K562 (cell line): ENCODE data around the gene SLC16A1. TPM values are rescaled to one million over a fixed set of nuclear protein-coding genes. Genes with fewer than 3 reads are reported as not detected.
A peak's percentile ranks its signal among the peaks of the same experiment; 100 is the strongest.

ENCODE experiments used
- CAMTA2 ChIP-seq: fragments of 250-450 bp; sonication (Bioruptor Pico); conservative IDR thresholded peaks from 2 replicates; pipeline ENCODE4 v1.5.1; 2022
- DPF2 ChIP-seq: fragments of 450-650 bp; IDR thresholded peaks from 2 replicates; pipeline ENCODE4 v1.6.1; 2016
- ERF ChIP-seq: fragments of 450-650 bp; formaldehyde crosslinking; IDR thresholded peaks from 2 replicates; pipeline ENCODE4 v1.4.0; 2020; ENCODE audit warnings: mild to moderate bottlenecking, mixed read lengths
- HNRNPL ChIP-seq: fragments of 200-400 bp; formaldehyde crosslinking; IDR thresholded peaks from 2 replicates; pipeline ENCODE4 v1.6.1; 2017; ENCODE audit warnings: low read depth, mild to moderate bottlenecking, low read length
- RAD51 ChIP-seq: fragments of 450-650 bp; IDR thresholded peaks from 2 replicates; pipeline ENCODE4 v1.7.1; 2016; ENCODE audit warnings: low read depth, mild to moderate bottlenecking, borderline replicate concordance
- RB1 ChIP-seq: fragments of 450-650 bp; IDR thresholded peaks from 2 replicates; pipeline ENCODE4 v1.6.1; 2017; ENCODE audit warnings: low read depth, mild to moderate bottlenecking
- SMARCB1 ChIP-seq: IDR thresholded peaks from 2 replicates; pipeline ENCODE4 v1.6.1; 2011; ENCODE audit warnings: improper control_type of control experiment, low read depth; ENCODE audit not compliant: insufficient read length
- ZFP1 ChIP-seq: fragments of 450-650 bp; formaldehyde crosslinking; IDR thresholded peaks from 2 replicates; pipeline ENCODE4 v1.4.0; 2020; ENCODE audit warnings: mild to moderate bottlenecking, mixed read lengths
- ZNF24 ChIP-seq: fragments of 450-650 bp; IDR thresholded peaks from 2 replicates; pipeline ENCODE4 v1.6.1; 2016
- ZNF507 ChIP-seq: conservative IDR thresholded peaks from 2 replicates; pipeline ENCODE4 v1.6.1; 2017; ENCODE audit warnings: missing genetic modification characterization, missing compliant biosample characterization
- ZNF79 ChIP-seq: fragments of 250-450 bp; sonication (Bioruptor Pico); IDR thresholded peaks from 2 replicates; pipeline ENCODE4 v1.4.0; 2020; ENCODE audit warnings: low read depth, mild to moderate bottlenecking, moderate library complexity
- polyA plus RNA-seq, 8 experiments: library from polyadenylated mRNA; depleted of rRNA in 4 of 8; stranded (reverse) in 5 of 8; unstranded in 3 of 8; fragments of >200 nt; fragmentation: Nextera tagmentation in 2 of 8; fragmentation: Illumina TruSeq in 1 of 8; extraction: Ambion mirVana in 2 of 8; extraction: Trizol in 1 of 8; gene quantifications; 2 replicates each; pipeline versions ENCODE4 v1.2.1 to v1.2.3, GENCODE V29; 2011 to 2014; ENCODE audit warnings: inconsistent platforms in 1 of 8, missing spikeins in 1 of 8
- total RNA-seq, 7 experiments: library from RNA; depleted of rRNA in 6 of 7; stranded (reverse); fragments of >200 nt in 6 of 7; fragmentation: Illumina TruSeq in 2 of 7; extraction: Trizol in 2 of 7; gene quantifications; 2 replicates each; pipeline versions ENCODE4 v1.2.1 to v1.2.3, GENCODE V29; 2011 to 2021; ENCODE audit warnings: low replicate concordance in 1 of 7
- TF ChIP-seq, protein P1 (sequence below): fragments of 150-350 bp; conservative IDR thresholded peaks from 2 replicates; pipeline ENCODE4 v1.6.1; 2014; ENCODE audit warnings: low read length
- TF ChIP-seq, protein P2 (sequence below), 2 experiments: fragments of 450-650 bp; conservative IDR thresholded peaks; 2 replicates each; pipeline ENCODE4 v1.6.1; 2017; ENCODE audit warnings: mild to moderate bottlenecking in 2 of 2, moderate library complexity in 2 of 2
- TF ChIP-seq, protein P3 (sequence below): fragments of 250-450 bp; sonication (Bioruptor Pico); IDR thresholded peaks from 2 replicates; pipeline ENCODE4 v1.8.0; 2021; ENCODE audit warnings: mild to moderate bottlenecking, moderate library complexity
- TF ChIP-seq, protein P4 (sequence below): IDR thresholded peaks from 2 replicates; pipeline ENCODE4 v1.6.1; 2011; ENCODE audit not compliant: insufficient read length; ENCODE audit errors: extremely low read depth
- TF ChIP-seq, protein P5 (sequence below): fragments of 250-450 bp; sonication (Bioruptor Pico); IDR thresholded peaks from 2 replicates; pipeline ENCODE4 v1.5.1; 2021; ENCODE audit warnings: mild to moderate bottlenecking
- TF ChIP-seq, protein P6 (sequence below): fragments of 250-450 bp; sonication (Bioruptor Pico); IDR thresholded peaks from 2 replicates; pipeline ENCODE4 v1.4.0; 2020; ENCODE audit warnings: borderline replicate concordance
- TF ChIP-seq, protein P7 (sequence below): fragments of 450-650 bp; formaldehyde crosslinking; conservative IDR thresholded peaks from 2 replicates; pipeline ENCODE4 v1.4.0; 2022; ENCODE audit warnings: mild to moderate bottlenecking, missing genetic modification characterization

The SLC16A1 gene
- total and polyA plus RNA-seq, 9 of the 15 experiments (the other 6 are each of a cell fraction or from before 2014, with no cell fraction given): 73.1 to 244 (median 117) TPM

DNA sequence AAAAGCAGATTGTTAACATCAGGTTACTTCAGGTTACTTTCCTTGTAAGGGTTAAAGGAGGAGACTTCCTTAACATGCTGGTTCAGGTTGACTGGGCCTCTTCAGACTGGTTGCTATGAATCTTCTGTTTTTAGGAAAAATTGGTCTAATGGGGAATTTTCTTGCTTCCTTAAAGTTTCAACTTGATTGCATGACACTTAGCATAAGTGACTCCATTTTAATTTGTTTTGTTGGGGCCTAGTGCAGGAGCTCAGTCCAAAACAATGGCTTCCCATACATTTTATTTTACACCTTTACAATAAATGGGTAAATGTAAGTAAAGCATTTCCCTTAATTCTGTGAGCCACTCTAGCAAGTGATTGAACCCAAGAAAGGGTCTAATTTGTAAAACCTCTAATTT lies 53.8 kb downstream of the SLC16A1 start (continued):
- TF ChIP-seq, protein P1, sequence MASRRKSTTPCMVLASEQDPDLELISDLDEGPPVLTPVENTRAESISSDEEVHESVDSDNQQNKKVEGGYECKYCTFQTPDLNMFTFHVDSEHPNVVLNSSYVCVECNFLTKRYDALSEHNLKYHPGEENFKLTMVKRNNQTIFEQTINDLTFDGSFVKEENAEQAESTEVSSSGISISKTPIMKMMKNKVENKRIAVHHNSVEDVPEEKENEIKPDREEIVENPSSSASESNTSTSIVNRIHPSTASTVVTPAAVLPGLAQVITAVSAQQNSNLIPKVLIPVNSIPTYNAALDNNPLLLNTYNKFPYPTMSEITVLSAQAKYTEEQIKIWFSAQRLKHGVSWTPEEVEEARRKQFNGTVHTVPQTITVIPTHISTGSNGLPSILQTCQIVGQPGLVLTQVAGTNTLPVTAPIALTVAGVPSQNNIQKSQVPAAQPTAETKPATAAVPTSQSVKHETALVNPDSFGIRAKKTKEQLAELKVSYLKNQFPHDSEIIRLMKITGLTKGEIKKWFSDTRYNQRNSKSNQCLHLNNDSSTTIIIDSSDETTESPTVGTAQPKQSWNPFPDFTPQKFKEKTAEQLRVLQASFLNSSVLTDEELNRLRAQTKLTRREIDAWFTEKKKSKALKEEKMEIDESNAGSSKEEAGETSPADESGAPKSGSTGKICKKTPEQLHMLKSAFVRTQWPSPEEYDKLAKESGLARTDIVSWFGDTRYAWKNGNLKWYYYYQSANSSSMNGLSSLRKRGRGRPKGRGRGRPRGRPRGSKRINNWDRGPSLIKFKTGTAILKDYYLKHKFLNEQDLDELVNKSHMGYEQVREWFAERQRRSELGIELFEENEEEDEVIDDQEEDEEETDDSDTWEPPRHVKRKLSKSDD: no peak
- TF ChIP-seq RAD51 (no peak), SMARCB1 (no peak), RB1 (no peak), ZFP1 (CRISPR knock-in tag) (0 out of 2 replicates have a peak, but pooled peaks have one; percentile 11), HNRNPL (no peak), ERF (CRISPR knock-in tag) (0 out of 2 replicates have a peak, but pooled peaks have one; percentile 55), ZNF507 (tag) (peak; percentile 9; the same call in 1 of the 2 replicates), DPF2 (no peak), CAMTA2 (CRISPR knock-in tag) (no peak), ZNF24 (no peak), ZNF79 (peak; percentile 84)
- TF ChIP-seq, protein P2, sequence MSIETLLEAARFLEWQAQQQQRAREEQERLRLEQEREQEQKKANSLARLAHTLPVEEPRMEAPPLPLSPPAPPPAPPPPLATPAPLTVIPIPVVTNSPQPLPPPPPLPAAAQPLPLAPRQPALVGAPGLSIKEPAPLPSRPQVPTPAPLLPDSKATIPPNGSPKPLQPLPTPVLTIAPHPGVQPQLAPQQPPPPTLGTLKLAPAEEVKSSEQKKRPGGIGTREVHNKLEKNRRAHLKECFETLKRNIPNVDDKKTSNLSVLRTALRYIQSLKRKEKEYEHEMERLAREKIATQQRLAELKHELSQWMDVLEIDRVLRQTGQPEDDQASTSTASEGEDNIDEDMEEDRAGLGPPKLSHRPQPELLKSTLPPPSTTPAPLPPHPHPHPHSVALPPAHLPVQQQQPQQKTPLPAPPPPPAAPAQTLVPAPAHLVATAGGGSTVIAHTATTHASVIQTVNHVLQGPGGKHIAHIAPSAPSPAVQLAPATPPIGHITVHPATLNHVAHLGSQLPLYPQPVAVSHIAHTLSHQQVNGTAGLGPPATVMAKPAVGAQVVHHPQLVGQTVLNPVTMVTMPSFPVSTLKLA (conservative IDR thresholded peaks at IDR 0.05): no peak
- TF ChIP-seq, protein P3, sequence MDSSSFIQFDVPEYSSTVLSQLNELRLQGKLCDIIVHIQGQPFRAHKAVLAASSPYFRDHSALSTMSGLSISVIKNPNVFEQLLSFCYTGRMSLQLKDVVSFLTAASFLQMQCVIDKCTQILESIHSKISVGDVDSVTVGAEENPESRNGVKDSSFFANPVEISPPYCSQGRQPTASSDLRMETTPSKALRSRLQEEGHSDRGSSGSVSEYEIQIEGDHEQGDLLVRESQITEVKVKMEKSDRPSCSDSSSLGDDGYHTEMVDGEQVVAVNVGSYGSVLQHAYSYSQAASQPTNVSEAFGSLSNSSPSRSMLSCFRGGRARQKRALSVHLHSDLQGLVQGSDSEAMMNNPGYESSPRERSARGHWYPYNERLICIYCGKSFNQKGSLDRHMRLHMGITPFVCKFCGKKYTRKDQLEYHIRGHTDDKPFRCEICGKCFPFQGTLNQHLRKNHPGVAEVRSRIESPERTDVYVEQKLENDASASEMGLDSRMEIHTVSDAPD: no peak
- TF ChIP-seq, protein P4, sequence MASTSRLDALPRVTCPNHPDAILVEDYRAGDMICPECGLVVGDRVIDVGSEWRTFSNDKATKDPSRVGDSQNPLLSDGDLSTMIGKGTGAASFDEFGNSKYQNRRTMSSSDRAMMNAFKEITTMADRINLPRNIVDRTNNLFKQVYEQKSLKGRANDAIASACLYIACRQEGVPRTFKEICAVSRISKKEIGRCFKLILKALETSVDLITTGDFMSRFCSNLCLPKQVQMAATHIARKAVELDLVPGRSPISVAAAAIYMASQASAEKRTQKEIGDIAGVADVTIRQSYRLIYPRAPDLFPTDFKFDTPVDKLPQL: no peak
- TF ChIP-seq, protein P5, sequence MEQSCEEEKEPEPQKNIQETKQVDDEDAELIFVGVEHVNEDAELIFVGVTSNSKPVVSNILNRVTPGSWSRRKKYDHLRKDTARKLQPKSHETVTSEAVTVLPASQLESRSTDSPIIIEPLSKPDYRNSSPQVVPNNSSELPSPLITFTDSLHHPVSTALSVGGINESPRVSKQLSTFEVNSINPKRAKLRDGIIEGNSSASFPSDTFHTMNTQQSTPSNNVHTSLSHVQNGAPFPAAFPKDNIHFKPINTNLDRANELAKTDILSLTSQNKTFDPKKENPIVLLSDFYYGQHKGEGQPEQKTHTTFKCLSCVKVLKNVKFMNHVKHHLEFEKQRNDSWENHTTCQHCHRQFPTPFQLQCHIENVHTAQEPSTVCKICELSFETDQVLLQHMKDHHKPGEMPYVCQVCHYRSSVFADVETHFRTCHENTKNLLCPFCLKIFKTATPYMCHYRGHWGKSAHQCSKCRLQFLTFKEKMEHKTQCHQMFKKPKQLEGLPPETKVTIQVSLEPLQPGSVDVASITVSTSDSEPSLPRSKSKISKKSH (CRISPR knock-in tag): peak; percentile 76
- TF ChIP-seq, protein P6, sequence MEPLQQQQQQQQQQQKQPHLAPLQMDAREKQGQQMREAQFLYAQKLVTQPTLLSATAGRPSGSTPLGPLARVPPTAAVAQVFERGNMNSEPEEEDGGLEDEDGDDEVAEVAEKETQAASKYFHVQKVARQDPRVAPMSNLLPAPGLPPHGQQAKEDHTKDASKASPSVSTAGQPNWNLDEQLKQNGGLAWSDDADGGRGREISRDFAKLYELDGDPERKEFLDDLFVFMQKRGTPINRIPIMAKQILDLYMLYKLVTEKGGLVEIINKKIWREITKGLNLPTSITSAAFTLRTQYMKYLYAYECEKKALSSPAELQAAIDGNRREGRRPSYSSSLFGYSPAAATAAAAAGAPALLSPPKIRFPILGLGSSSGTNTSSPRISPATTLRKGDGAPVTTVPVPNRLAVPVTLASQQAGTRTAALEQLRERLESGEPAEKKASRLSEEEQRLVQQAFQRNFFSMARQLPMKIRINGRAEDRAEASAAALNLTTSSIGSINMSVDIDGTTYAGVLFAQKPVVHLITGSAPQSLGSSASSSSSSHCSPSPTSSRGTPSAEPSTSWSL: no peak
- TF ChIP-seq, protein P7, sequence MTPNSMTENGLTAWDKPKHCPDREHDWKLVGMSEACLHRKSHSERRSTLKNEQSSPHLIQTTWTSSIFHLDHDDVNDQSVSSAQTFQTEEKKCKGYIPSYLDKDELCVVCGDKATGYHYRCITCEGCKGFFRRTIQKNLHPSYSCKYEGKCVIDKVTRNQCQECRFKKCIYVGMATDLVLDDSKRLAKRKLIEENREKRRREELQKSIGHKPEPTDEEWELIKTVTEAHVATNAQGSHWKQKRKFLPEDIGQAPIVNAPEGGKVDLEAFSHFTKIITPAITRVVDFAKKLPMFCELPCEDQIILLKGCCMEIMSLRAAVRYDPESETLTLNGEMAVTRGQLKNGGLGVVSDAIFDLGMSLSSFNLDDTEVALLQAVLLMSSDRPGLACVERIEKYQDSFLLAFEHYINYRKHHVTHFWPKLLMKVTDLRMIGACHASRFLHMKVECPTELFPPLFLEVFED (CRISPR knock-in tag): no peak
